ENCODE measurements around the gene NQO1.
"Not testable (repeated sequence)": the region's sequence is repeated elsewhere in the genome, so short reads cannot be mapped to it uniquely, and the experiment has no call there.

NQO1 gene

GRCh38 chr16:69741951-69742904, 15.9 kb upstream of the NQO1 start:
- no peak for DNase-seq (ENCODE audit: low read depth, low spot score)

DNA sequence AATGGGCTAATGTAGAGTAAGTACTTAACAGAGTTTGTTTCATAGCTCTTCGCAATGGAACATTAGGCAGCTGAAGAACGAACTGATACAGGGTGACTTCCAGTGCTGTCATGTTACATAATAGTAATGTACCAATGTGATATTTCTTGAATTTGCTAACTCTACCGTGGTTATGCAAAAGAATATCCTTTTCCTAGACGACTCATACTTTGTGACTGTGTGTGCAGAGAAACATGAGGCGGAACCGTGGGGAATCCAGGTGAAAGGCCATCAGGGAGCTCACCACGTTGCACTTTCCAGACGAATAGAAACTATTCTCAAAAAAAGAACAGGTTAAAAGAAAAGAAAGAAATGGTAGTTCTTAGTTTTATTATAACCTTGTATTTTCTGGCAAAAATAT, 15.2 kb upstream of the NQO1 start:
- no peak for DNase-seq (ENCODE audit: low read depth, low spot score)

GRCh38 chr16:69732101-69732500, 5.7 kb upstream of the NQO1 start:
- DNase-seq (ENCODE audit: low read depth, low spot score), result no peak

- not testable (repeated sequence) for DNase-seq (ENCODE audit: low read depth, low spot score)
These were observed 4.9 kb upstream of the NQO1 start for GRCh38 chr16:69731280-69731679.

- not testable (repeated sequence) for DNase-seq (ENCODE audit: low read depth, low spot score)
These were observed 2.7 kb upstream of the NQO1 start for GRCh38 chr16:69729030-69729429.

DNA sequence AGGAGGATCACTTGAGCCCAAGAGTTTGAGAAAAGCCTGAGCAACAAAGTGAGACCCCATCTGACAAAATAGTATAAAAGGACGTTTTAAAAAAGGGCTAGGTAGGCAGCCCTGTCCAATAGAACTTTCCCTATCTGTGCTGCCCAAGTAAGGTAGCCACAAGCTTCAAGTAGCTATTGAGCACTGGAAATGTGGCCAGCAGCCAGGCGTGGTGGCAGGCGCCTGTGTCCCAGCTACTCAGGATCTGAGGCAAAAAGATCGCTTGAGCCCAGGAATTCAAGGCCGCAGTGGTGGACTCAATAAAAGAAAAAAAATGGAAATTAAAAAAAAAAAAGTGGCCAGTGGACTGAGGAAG, 1.5 kb upstream of the NQO1 start:
- DNase-seq (ENCODE audit: low read depth, low spot score), result no peak

- no peak for DNase-seq (ENCODE audit: low read depth, low spot score)
These were observed 664 bp downstream of the NQO1 start for GRCh38 chr16:69725480-69726312.

- no peak for DNase-seq (ENCODE audit: low read depth, low spot score)
These were observed 1.3 kb downstream of the NQO1 start for GRCh38 chr16:69724981-69725479.

- no peak for DNase-seq (ENCODE audit: low read depth, low spot score)
These were observed 1.9 kb downstream of the NQO1 start for GRCh38 chr16:69724414-69724873.

GRCh38 chr16:69721441-69721957, 4.9 kb downstream of the NQO1 start:
- no peak for DNase-seq (ENCODE audit: low read depth, low spot score)

GRCh38 chr16:69720822-69721430, 5.4 kb downstream of the NQO1 start:
- no peak for DNase-seq (ENCODE audit: low read depth, low spot score)

- DNase-seq (ENCODE audit: low read depth, low spot score), result no peak
These were observed 8.1 kb downstream of the NQO1 start for GRCh38 chr16:69718111-69718764.

- DNase-seq (ENCODE audit: low read depth, low spot score), result no peak
These were observed 9.3 kb downstream of the NQO1 start for GRCh38 chr16:69717066-69717465.

DNA sequence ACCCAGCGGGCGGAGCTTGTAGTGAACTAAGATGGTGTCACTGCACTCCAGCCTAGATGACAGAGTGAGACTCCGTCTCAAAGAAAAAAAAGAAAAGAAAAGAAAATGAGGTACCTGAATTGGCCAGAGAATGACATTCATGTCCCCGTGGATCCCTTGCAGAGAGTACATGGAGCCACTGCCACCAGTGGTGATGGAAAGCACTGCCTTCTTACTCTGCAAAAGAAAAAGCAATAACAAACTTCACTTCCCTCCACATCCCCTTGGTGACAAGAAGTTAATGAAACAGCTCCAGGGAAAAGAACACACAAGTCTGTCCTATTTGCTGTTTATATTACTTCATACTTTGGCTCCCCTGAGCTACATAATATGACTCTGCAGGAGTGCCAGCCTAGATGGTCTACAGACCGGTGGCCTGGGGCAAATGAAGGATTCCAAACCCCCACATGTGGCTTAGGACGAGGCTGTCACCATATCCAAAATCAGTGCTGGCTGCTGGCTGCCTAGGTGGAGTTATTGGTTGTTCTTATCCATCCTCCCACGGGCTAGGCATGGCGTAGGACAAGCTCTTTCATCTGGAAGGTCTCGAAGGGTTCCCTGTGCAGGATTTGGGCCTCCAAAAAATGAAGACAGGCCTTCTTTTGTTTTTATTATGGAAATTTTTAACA, 13.3 kb downstream of the NQO1 start:
- DNase-seq (ENCODE audit: low read depth, low spot score), result no peak

DNA sequence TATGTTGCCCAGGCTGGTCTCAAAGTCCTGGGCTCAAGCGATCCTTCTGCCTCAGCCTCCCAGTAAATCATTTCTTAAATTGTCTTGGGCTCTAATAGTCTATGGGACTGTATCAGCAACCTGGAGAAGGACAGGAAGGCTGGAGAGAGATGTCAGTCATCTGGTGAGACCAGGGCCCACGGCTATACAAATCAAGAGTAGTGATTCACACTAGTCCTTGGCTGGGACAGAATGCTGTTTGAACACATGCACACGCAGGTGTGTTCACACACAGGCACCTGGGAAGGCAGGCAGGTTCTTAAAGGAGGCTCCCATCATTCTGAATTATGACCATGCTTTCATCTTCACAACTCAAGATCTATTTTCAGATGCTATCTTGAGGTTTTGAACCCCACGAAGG, 14.1 kb downstream of the NQO1 start:
- no peak for DNase-seq (ENCODE audit: low read depth, low spot score)

GRCh38 chr16:69711115-69711740, 15.1 kb downstream of the NQO1 start:
- no peak for DNase-seq (ENCODE audit: low read depth, low spot score)

DNA sequence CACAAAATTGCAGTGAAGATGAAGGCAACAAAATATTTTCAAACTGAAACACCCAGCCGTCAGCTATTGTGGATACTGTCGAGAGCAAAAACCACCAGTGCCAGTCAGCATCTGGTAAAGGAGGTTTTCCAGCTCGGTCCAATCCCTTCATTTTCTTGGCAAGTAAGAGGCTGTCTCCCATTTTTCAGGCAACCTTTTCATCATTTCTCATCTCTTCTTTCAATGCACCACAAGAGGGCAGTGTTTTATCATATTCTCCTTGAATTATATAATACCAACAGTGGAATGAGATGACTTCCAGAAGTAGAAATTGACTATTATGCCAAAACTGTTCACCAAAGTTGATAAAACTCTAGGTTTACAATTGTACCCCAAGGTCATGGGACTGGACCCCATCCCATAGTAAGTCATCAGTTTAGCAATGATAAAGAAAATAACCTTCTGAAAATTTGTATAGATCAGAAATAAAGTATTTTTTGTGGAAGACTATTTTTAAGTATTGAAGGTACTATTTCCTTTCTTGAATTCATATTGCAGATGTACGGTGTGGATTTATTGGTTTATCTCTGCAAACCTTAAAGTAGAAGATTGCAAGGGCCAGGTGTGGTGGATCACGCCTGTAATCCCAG, 16.8 kb downstream of the NQO1 start:
- no peak for DNase-seq (ENCODE audit: low read depth, low spot score)

DNA sequence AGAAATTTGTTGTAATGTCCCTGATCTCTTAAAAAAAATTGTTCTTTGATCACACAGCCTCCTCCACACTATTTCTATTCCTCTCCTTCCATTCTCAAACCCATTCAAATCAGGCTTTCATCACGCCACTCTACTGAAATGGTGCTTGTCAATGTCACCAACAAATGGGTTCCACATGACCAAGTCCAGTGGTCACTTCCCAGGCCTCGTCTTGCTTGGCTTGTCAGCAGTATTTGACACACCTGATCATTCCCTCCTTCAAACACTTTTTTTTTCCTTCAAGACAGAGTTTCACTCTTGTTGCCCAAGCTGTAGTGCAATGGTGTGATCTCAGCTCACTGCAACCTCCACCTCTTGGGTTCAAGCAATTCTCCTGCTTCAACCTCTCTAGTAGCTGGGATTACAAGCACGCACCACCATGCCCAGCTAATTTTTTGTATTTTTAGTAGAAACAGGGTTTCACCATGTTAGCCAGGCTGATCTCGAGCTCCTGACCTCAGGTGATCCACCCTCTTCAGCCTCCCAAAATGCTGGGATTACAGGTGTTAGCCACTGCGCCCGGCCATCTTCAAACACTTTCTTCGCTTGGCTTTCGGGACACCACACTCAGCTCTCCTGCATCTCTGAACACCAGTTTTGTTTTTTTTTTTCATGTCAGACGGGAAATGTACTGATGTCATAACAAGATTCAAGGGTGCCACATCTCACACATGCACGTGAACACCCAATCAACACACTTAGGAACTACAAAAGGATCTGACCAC, 18.3 kb downstream of the NQO1 start:
- no peak for DNase-seq (ENCODE audit: low read depth, low spot score)

- DNase-seq (ENCODE audit: low read depth, low spot score), result no peak
These were observed 19.4 kb downstream of the NQO1 start for GRCh38 chr16:69706975-69707340.
